Keratinocyte (primary cell): ENCODE measurements around the gene LIMD2. TPM values are rescaled to one million over a fixed set of nuclear protein-coding genes. Genes with fewer than 3 reads are reported as not detected.
A peak's percentile ranks its signal among the peaks of the same experiment; 100 is the strongest.

Experiments
- DNase-seq: peaks from one replicate; pipeline ENCODE4 v3.0.0-alpha.2; 2011; ENCODE audit warnings: low read depth, missing footprints, low spot score
- FAIRE-seq: peaks from 2 replicates; lab custom pipeline; 2011; peaks lifted over from hg19 to GRCh38; lab: Jason Lieb, UNC
- H2AFZ ChIP-seq: 2 replicates; pipeline ENCODE4 v1.6.0; 2012; ENCODE audit warnings: low read length, control low read depth, inconsistent platforms; ENCODE audit not compliant: control insufficient read depth
- H3K27ac ChIP-seq: 2 replicates; pipeline ENCODE4 v1.5.1; 2011; ENCODE audit warnings: low read length; ENCODE audit not compliant: control insufficient read depth, insufficient read depth
- H3K27me3 ChIP-seq: 3 replicates; pipeline ENCODE4 v1.6.0; 2011; ENCODE audit warnings: low read length; ENCODE audit not compliant: control insufficient read depth, insufficient read depth; ENCODE audit errors: extremely low read depth
- H3K36me3 ChIP-seq, 2 experiments: 2 replicates in 1 of 2; 3 replicates in 1 of 2; pipeline ENCODE4 v1.5.1; 2011; ENCODE audit warnings: low read length in 2 of 2, mild to moderate bottlenecking in 1 of 2; ENCODE audit not compliant: control insufficient read depth in 2 of 2, insufficient read depth in 2 of 2; ENCODE audit errors: extremely low read depth in 1 of 2
- H3K4me1 ChIP-seq: 3 replicates; pipeline ENCODE4 v1.5.1; 2011; ENCODE audit warnings: low read length; ENCODE audit not compliant: control insufficient read depth, insufficient read depth; ENCODE audit errors: extremely low read depth
- H3K4me2 ChIP-seq: 3 replicates; pipeline ENCODE4 v1.6.0; 2011; ENCODE audit warnings: low read depth, low read length; ENCODE audit not compliant: control insufficient read depth, insufficient read depth; ENCODE audit errors: extremely low read depth
- H3K4me3 ChIP-seq, 3 experiments: fragments of 200-600 bp in 1 of 3; sonication (generic) in 1 of 3; 2 replicates in 2 of 3; 3 replicates in 1 of 3; pipeline ENCODE4 v1.5.1; 2011 to 2016; ENCODE audit warnings: low read length in 3 of 3, mild to moderate bottlenecking in 3 of 3, control low read depth in 2 of 3, inconsistent platforms in 1 of 3, low read depth in 1 of 3, mixed read lengths in 1 of 3, mixed run types in 1 of 3, moderate library complexity in 1 of 3; ENCODE audit not compliant: control insufficient read depth in 2 of 3, insufficient read depth in 2 of 3; ENCODE audit errors: extremely low read depth in 1 of 3
- H3K79me2 ChIP-seq: 2 replicates; pipeline ENCODE4 v1.6.0; 2012; ENCODE audit warnings: low read length; ENCODE audit not compliant: control insufficient read depth, insufficient read depth
- H3K9ac ChIP-seq: 3 replicates; pipeline ENCODE4 v1.6.0; 2011; ENCODE audit warnings: low read length; ENCODE audit not compliant: control insufficient read depth, insufficient read depth; ENCODE audit errors: extremely low read depth
- H3K9me1 ChIP-seq: 3 replicates; pipeline ENCODE4 v1.6.0; 2011; ENCODE audit warnings: low read length; ENCODE audit not compliant: control insufficient read depth, insufficient read depth; ENCODE audit errors: extremely low read depth
- H3K9me3 ChIP-seq: 2 replicates; pipeline ENCODE4 v1.5.1; 2012; ENCODE audit warnings: low read depth, low read length; ENCODE audit not compliant: control insufficient read depth
- H4K20me1 ChIP-seq: 3 replicates; pipeline ENCODE4 v1.6.0; 2011; ENCODE audit warnings: low read length; ENCODE audit not compliant: control insufficient read depth, insufficient read depth; ENCODE audit errors: extremely low read depth
- CTCF ChIP-seq, 3 experiments: IDR thresholded peaks in 1 of 3; conservative IDR thresholded peaks in 1 of 3; optimal IDR thresholded peaks in 1 of 3; 2 replicates in 2 of 3; 3 replicates in 1 of 3; pipeline versions ENCODE3 to v1.5.1; 2011; ENCODE audit warnings: low read length in 3 of 3, mild to moderate bottlenecking in 3 of 3, moderate library complexity in 2 of 3, control low read depth in 1 of 3, inconsistent platforms in 1 of 3; ENCODE audit not compliant: insufficient read depth in 2 of 3; ENCODE audit errors: extremely low read depth in 1 of 3
- EZH2 ChIP-seq: IDR thresholded peaks from one replicate; pipeline ENCODE4 v1.6.1; 2012; ENCODE audit warnings: inconsistent platforms, mild to moderate bottlenecking, low read length, moderate library complexity
- dilution Hi-C: fragments of 300-500 bp; cut with MboI; formaldehyde crosslinking; loops from one replicate; pipeline ENCODE4 v1.7.0; 2020; ENCODE audit warnings: low sequenced_read_pairs; ENCODE audit not compliant: extremely low pct_ligation_motif_present
- polyA minus RNA-seq, 3 experiments: library from RNA; depleted of rRNA, polyadenylated mRNA; stranded (reverse); fragments of >200 nt; gene quantifications; 1 replicate in 1 of 3; 2 replicates in 1 of 3; 3 replicates in 1 of 3; pipeline ENCODE4 v1.2.3, GENCODE V29; 2011
- polyA plus RNA-seq, 5 experiments: library from polyadenylated mRNA; depleted of rRNA in 3 of 5; stranded (reverse) in 3 of 5; stranded (forward) in 1 of 5; unstranded in 1 of 5; fragments of >200 nt; gene quantifications; 1 replicate in 1 of 5; 2 replicates in 3 of 5; 3 replicates in 1 of 5; pipeline versions ENCODE4 v1.2.1 to v1.2.3, GENCODE V29; 2011 to 2012; ENCODE audit warnings: missing spikeins in 2 of 5, low read depth in 1 of 5, low replicate concordance in 1 of 5

Gene LIMD2
- polyA plus RNA-seq: 1.6 to 3.5 TPM (median 3.3 TPM) in 3 replicates
- not detected for polyA plus RNA-seq (2011; ENCODE audit: low read depth)
- polyA plus RNA-seq (2011; cell fraction: cytosol; rRNA removed): 0.61 and 2.8 TPM in 2 replicates
- 3.5 and 5.5 TPM in 2 replicates for polyA plus RNA-seq (2011; cell fraction: nucleus; rRNA removed)
- 0.31 and 3.9 TPM in 2 replicates for polyA plus RNA-seq (2012; ENCODE audit: low replicate concordance)
- polyA minus RNA-seq: 0.26 to 2.3 TPM (median 1.5 TPM) in 3 replicates
- polyA minus RNA-seq (2011; cell fraction: cytosol; rRNA and poly(A)+ RNA removed): not detected
- 0.32 and 1.2 TPM in 2 replicates for polyA minus RNA-seq (2011; cell fraction: nucleus; rRNA and poly(A)+ RNA removed)

GRCh38 chr17:63699638-63700527 is at the start of gene LIMD2:
Gene LIMD2, minus strand, starts transcription at chr17:63700125. Its CDS starts 827 bp downstream, at chr17:63699298.
- H3K4me2 ChIP-seq: peak within 1 kb of the TSS; percentile 48
- no peak for FAIRE-seq
- H3K9me3 ChIP-seq: no peaks in the 10 kb centered on the region
- peaks cover 0 to 6% of the 10 kb centered on the region in 2 experiments for H3K36me3 ChIP-seq
- peak within 1 kb of the TSS; percentile 26 to 42 (median 27) for H3K4me3 ChIP-seq
- no peaks in the 10 kb centered on the region for H3K27me3 ChIP-seq
- peak within 1 kb of the TSS; percentile 37 for H3K9ac ChIP-seq
- no peaks in the 10 kb centered on the region for H3K79me2 ChIP-seq
- no peak within 1 kb of the TSS for H2AFZ ChIP-seq
- dilution Hi-C loops: no loop called here
- no peaks in the 10 kb centered on the region for H3K9me1 ChIP-seq
- DNase-seq: no peak
- H4K20me1 ChIP-seq: no peaks in the 10 kb centered on the region
- TF ChIP-seq EZH2: no peak
- TF ChIP-seq CTCF (optimal IDR thresholded peaks at IDR 0.05 in 1 of 3, IDR thresholded peaks at IDR 0.05 in 1 of 3, conservative IDR thresholded peaks at IDR 0.05 in 1 of 3; ENCODE audit: extremely low read depth in 1 of 3, insufficient read depth in 2 of 3, low read length in 3 of 3): peak in 1 of 3 experiments; percentile 6
- no peak within 1 kb of the TSS for H3K27ac ChIP-seq
- no peaks in the 10 kb centered on the region for H3K4me1 ChIP-seq

- dilution Hi-C loops: no loop called here
- peak; percentile 96 for DNase-seq
- H3K79me2 ChIP-seq: peaks cover 4% of the 10 kb centered on the region
- peaks cover under 1 to 1% of the 10 kb centered on the region in 2 experiments for H3K36me3 ChIP-seq
- H4K20me1 ChIP-seq: no peaks in the 10 kb centered on the region
- H3K9me3 ChIP-seq: no peaks in the 10 kb centered on the region
- H3K27me3 ChIP-seq: no peaks in the 10 kb centered on the region
- H3K9ac ChIP-seq: peak within 1 kb of the TSS; percentile 93
- peak within 1 kb of the TSS; percentile 87 for H3K27ac ChIP-seq
- no peaks in the 10 kb centered on the region for H3K9me1 ChIP-seq
- H3K4me3 ChIP-seq: peak within 1 kb of the TSS; percentile 85 to 94 (median 91)
- H3K4me1 ChIP-seq: peaks cover 5% of the 10 kb centered on the region
- H2AFZ ChIP-seq: peak within 1 kb of the TSS; percentile 71
- FAIRE-seq: peak; percentile 34
- no peak for TF ChIP-seq EZH2
- TF ChIP-seq CTCF (optimal IDR thresholded peaks at IDR 0.05 in 1 of 3, IDR thresholded peaks at IDR 0.05 in 1 of 3, conservative IDR thresholded peaks at IDR 0.05 in 1 of 3; ENCODE audit: extremely low read depth in 1 of 3, insufficient read depth in 2 of 3, low read length in 3 of 3): no peak
- peak within 1 kb of the TSS; percentile 91 for H3K4me2 ChIP-seq
Observed at GRCh38 chr17:63741408-63742173, 41.7 kb upstream of the LIMD2 start, which contains the start of gene STRADA. Gene STRADA, minus strand, starts transcription at chr17:63741799. Its CDS starts 13,430 bp downstream, at chr17:63728369.
